Measurements from ENCODE around the gene ARID4B.

DNA sequence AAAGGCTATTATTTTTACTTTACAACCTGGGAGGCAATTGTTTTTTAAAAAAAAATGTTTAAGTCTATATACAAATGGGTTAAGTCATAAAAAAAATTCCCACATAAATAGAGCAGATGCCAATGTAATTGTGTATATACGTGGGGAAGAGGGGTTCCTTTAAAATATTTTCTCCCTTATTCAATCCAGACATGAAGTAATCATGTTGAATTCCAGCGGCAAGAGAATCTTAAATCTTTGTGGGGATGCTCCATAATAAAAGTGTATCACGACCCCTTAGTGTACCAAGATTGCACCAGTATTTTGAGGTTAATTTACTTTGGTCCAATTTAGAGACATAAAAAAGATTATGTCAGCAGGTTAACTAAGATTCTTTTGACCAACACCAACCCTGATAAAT, 62.1 kb downstream of the ARID4B start:
- TF ChIP-seq POLR2AphosphoS5 (IDR thresholded peaks at IDR 0.05; ENCODE audit: low read depth, low read length) (no peak), POLR2A (IDR thresholded peaks at IDR 0.05; ENCODE audit: low read depth, low read length) (no peak), TAF1 (IDR thresholded peaks at IDR 0.05; ENCODE audit: borderline replicate concordance, low read depth, low read length) (no peak)
